ENCODE measurements around the gene ROR2.

DNA sequence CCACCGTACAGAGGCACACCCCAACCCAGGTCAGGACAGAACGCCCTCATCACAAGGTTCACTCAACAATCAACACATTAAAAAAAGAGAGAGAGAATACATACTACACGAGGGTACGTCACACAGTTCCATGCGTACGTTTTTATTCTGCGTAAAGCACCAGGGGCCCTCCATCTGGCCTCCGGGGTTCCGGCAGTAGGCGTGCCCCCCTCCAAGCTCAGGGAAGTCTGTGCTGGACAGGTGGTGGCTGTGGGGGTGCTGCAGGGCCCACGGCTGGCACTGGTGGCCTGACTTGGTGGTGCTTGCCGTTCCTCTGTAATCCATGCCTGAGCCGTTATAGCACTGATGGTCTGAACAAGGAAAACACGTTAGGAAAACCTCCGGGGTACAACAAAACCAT is 219.2 kb downstream of the ROR2 start:
- TF ChIP-seq POLR2AphosphoS5 (IDR thresholded peaks at IDR 0.05; ENCODE audit: low read depth) (no peak), EZH2 (IDR thresholded peaks at IDR 0.05; ENCODE audit: low read depth, unreplicated experiment) (no peak), ZNF331 (CRISPR knock-in tag; IDR thresholded peaks at IDR 0.05; ENCODE audit: low read depth) (no peak), EZH2phosphoT487 (IDR thresholded peaks at IDR 0.05; ENCODE audit: unreplicated experiment) (no peak), JUNB (IDR thresholded peaks at IDR 0.05; ENCODE audit: unreplicated experiment) (no peak), CREB1 (CRISPR knock-in tag; IDR thresholded peaks at IDR 0.05; ENCODE audit: low read depth) (no peak), STAT1 (IDR thresholded peaks at IDR 0.05; ENCODE audit: unreplicated experiment) (no peak)
- TF ChIP-seq, protein P1, sequence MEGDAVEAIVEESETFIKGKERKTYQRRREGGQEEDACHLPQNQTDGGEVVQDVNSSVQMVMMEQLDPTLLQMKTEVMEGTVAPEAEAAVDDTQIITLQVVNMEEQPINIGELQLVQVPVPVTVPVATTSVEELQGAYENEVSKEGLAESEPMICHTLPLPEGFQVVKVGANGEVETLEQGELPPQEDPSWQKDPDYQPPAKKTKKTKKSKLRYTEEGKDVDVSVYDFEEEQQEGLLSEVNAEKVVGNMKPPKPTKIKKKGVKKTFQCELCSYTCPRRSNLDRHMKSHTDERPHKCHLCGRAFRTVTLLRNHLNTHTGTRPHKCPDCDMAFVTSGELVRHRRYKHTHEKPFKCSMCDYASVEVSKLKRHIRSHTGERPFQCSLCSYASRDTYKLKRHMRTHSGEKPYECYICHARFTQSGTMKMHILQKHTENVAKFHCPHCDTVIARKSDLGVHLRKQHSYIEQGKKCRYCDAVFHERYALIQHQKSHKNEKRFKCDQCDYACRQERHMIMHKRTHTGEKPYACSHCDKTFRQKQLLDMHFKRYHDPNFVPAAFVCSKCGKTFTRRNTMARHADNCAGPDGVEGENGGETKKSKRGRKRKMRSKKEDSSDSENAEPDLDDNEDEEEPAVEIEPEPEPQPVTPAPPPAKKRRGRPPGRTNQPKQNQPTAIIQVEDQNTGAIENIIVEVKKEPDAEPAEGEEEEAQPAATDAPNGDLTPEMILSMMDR (conservative IDR thresholded peaks at IDR 0.05; ENCODE audit: low read depth in 2 of 2): no peak
- TF ChIP-seq, protein P2, sequence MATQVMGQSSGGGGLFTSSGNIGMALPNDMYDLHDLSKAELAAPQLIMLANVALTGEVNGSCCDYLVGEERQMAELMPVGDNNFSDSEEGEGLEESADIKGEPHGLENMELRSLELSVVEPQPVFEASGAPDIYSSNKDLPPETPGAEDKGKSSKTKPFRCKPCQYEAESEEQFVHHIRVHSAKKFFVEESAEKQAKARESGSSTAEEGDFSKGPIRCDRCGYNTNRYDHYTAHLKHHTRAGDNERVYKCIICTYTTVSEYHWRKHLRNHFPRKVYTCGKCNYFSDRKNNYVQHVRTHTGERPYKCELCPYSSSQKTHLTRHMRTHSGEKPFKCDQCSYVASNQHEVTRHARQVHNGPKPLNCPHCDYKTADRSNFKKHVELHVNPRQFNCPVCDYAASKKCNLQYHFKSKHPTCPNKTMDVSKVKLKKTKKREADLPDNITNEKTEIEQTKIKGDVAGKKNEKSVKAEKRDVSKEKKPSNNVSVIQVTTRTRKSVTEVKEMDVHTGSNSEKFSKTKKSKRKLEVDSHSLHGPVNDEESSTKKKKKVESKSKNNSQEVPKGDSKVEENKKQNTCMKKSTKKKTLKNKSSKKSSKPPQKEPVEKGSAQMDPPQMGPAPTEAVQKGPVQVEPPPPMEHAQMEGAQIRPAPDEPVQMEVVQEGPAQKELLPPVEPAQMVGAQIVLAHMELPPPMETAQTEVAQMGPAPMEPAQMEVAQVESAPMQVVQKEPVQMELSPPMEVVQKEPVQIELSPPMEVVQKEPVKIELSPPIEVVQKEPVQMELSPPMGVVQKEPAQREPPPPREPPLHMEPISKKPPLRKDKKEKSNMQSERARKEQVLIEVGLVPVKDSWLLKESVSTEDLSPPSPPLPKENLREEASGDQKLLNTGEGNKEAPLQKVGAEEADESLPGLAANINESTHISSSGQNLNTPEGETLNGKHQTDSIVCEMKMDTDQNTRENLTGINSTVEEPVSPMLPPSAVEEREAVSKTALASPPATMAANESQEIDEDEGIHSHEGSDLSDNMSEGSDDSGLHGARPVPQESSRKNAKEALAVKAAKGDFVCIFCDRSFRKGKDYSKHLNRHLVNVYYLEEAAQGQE (IDR thresholded peaks at IDR 0.05; ENCODE audit: unreplicated experiment): no peak

All from GM23338 (cell line).